Activated naive CD4-positive, alpha-beta T cell (primary cell): ENCODE data around the gene SMU1.

Experiments
- DNase-seq, 4 experiments: peaks; one replicate each; lab custom pipeline; 2025; lab: John Stamatoyannopoulos, UW

Gene SMU1

GRCh38 chr9:33044677-33045282, 31.7 kb downstream of the SMU1 start:
- no peak for DNase-seq

- DNase-seq: peak in 3 of 4 experiments; percentile 11 to 50 (median 15)
These were observed 32.3 kb downstream of the SMU1 start for GRCh38 chr9:33044162-33044673.

- DNase-seq: no peak
These were observed 32.8 kb downstream of the SMU1 start for GRCh38 chr9:33043671-33044070.

GRCh38 chr9:33042473-33042872, 34.0 kb downstream of the SMU1 start:
- no peak for DNase-seq

GRCh38 chr9:33041432-33042188, 34.9 kb downstream of the SMU1 start:
- no peak for DNase-seq

GRCh38 chr9:33040792-33041431, 35.6 kb downstream of the SMU1 start:
- DNase-seq: no peak

- no peak for DNase-seq
These were observed 43.6 kb downstream of the SMU1 start for GRCh38 chr9:33032865-33033264.

- DNase-seq: no peak
These were observed 44.2 kb downstream of the SMU1 start for GRCh38 chr9:33032292-33032691.

- DNase-seq: no peak
These were observed 46.2 kb downstream of the SMU1 start for GRCh38 chr9:33030285-33030684.

- DNase-seq: no peak
These were observed 47.2 kb downstream of the SMU1 start for GRCh38 chr9:33029231-33029786.

- peak; percentile 61 to 67 (median 66) for DNase-seq
These were observed 50.7 kb downstream of the SMU1 start for GRCh38 chr9:33025572-33026342.

GRCh38 chr9:33024966-33025571, 51.4 kb downstream of the SMU1 start, which contains the start of gene DNAJA1:
DNAJA1 (plus strand) TSS chr9:33025273; CDS start chr9:33026485, 1,212 bp downstream.
- DNase-seq: peak; percentile 93 to 97 (median 95)

- peak in 1 of 4 experiments; percentile 21 for DNase-seq
These were observed 52.1 kb downstream of the SMU1 start for GRCh38 chr9:33024126-33024965.

GRCh38 chr9:33023661-33024060, 52.8 kb downstream of the SMU1 start:
- no peak for DNase-seq

GRCh38 chr9:33022755-33023154, 53.7 kb downstream of the SMU1 start:
- no peak for DNase-seq

- DNase-seq: no peak
These were observed 54.2 kb downstream of the SMU1 start for GRCh38 chr9:33022303-33022702.

GRCh38 chr9:33019797-33020196, 56.7 kb downstream of the SMU1 start:
- DNase-seq: no peak

GRCh38 chr9:33017283-33018041, 59.0 kb downstream of the SMU1 start:
- DNase-seq: no peak

- no peak for DNase-seq
These were observed 61.8 kb downstream of the SMU1 start for GRCh38 chr9:33014665-33015014.
